HFF-Myc (cell line): ENCODE measurements around the gene NSUN2.

ENCODE experiments used
- DNase-seq: peaks from one replicate; pipeline ENCODE4 v3.0.0-alpha.2; 2011; ENCODE audit warnings: low read depth; ENCODE audit errors: extremely low read depth
- H3K4me3 ChIP-seq: replicated peaks from 2 replicates; pipeline ENCODE4 v1.5.1; 2011; ENCODE audit warnings: low read depth, mild to moderate bottlenecking, control low read depth, low read length
- TF ChIP-seq, protein P1 (sequence below): IDR thresholded peaks from 2 replicates; pipeline ENCODE4 v1.5.1; 2012; ENCODE audit warnings: mild to moderate bottlenecking, low read depth, low read length, control low read depth; ENCODE audit errors: missing control alignments

The NSUN2 gene

GRCh38 chr5:6608016-6608415 lies 24.8 kb downstream of the NSUN2 start:
- DNase-seq: no peak
- H3K4me3 ChIP-seq: no peak overlapping the region
- TF ChIP-seq, protein P1, sequence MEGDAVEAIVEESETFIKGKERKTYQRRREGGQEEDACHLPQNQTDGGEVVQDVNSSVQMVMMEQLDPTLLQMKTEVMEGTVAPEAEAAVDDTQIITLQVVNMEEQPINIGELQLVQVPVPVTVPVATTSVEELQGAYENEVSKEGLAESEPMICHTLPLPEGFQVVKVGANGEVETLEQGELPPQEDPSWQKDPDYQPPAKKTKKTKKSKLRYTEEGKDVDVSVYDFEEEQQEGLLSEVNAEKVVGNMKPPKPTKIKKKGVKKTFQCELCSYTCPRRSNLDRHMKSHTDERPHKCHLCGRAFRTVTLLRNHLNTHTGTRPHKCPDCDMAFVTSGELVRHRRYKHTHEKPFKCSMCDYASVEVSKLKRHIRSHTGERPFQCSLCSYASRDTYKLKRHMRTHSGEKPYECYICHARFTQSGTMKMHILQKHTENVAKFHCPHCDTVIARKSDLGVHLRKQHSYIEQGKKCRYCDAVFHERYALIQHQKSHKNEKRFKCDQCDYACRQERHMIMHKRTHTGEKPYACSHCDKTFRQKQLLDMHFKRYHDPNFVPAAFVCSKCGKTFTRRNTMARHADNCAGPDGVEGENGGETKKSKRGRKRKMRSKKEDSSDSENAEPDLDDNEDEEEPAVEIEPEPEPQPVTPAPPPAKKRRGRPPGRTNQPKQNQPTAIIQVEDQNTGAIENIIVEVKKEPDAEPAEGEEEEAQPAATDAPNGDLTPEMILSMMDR: no peak

- no peak overlapping the region for H3K4me3 ChIP-seq
- TF ChIP-seq, protein P1: no peak
- no peak for DNase-seq
Measured at GRCh38 chr5:6607559-6607936, 25.3 kb downstream of the NSUN2 start.

GRCh38 chr5:6606884-6607558 lies 25.8 kb downstream of the NSUN2 start:
- no peak overlapping the region for H3K4me3 ChIP-seq
- TF ChIP-seq, protein P1: no peak
- no peak for DNase-seq

DNA sequence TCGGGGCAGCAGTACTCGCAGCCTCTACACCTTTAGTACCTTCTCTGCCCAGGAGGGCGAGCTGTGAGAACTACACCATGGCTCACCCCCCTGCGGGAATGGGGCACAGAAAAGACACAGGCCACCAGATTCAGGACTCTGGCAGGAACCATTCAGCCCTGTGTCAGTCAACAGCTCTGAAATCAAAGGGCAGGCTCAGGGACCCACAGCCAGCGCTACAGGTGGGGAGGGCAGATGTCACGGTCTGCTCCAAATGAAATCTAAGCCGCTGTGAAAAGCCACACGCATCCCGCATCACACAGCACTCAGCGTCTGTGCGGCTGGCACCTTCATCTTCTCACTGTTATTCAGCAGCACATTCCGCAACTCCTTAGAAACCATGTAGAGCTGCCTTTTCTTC lies 27.9 kb downstream of the NSUN2 start:
- no peak overlapping the region for H3K4me3 ChIP-seq
- DNase-seq: no peak
- TF ChIP-seq, protein P1: no peak

GRCh38 chr5:6604341-6604740 lies 28.5 kb downstream of the NSUN2 start:
- TF ChIP-seq, protein P1: no peak
- H3K4me3 ChIP-seq: no peak overlapping the region
- no peak for DNase-seq

DNA sequence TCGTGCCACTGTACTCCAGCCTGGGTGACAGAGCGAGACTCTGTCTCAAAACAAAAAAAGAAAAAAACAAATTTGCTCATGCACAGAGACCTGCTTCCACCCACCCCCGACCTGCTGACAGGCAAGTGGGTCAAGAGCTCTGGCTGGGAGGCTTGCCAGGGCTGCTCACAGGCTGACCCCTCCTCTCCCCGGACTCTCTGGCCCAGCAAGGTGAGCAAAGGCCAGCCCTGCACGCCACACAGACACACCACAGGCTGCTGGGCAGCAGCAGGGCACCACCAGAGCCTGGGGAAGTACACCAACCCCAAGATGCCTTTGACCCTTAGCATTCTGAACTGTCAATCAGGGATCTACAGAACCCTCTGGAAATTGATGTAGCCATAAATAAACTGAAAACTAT lies 29.2 kb downstream of the NSUN2 start:
- TF ChIP-seq, protein P1: no peak
- DNase-seq: no peak

DNA sequence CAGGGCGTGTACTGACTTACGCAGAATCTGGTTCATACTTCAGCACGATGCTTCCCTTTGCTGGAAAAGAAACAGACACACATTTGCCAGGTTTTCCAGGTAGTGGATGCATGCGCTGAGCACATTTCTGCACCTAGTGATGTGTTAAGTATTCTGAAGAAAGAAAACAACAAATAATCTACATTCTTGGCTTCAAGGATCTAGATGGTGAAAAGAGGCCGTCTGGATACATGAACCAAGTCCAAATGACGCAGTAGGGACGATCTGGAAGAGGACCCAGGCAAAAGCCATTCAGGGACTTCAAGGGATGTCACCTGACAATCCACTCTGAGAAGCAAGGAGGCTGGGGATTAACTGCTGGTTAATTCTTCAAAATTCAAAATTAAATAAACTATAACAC lies 30.4 kb downstream of the NSUN2 start:
- TF ChIP-seq, protein P1: no peak
- DNase-seq: no peak
- H3K4me3 ChIP-seq: no peak overlapping the region

More for the DNA sequence above, 29.2 kb downstream of the NSUN2 start:
- no peak overlapping the region for H3K4me3 ChIP-seq
